Measurements from ENCODE around the gene NEK7.

Gene NEK7

GRCh38 chr1:198258491-198258890 is 101.7 kb downstream of the NEK7 start:
- peak; percentile 94 for DNase-seq

- peak; percentile 61 for DNase-seq
Observed at GRCh38 chr1:198259333-198260074, 102.7 kb downstream of the NEK7 start.

- DNase-seq = no peak
Observed at GRCh38 chr1:198261886-198262285, 105.1 kb downstream of the NEK7 start.

- DNase-seq = no peak
Observed at GRCh38 chr1:198263186-198263585, 106.4 kb downstream of the NEK7 start.

DNA sequence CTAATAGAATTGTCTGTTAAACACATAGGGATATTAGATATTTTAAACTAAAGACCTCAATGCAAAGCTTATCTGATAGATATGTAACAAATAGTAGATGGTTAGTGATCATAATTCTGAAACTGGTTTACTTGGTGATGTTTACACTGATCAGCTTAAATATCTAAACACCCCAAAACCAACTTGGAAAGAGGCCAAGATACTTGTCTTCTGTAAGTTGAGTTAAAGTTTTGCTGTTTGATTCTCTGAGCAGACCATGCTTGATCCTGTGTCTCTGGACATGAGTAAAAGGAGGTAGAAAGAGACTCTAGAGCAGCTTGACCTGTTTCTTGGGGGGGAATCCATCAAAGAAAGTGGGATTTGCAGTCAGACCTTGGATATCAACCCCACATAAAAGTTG is 107.5 kb downstream of the NEK7 start:
- DNase-seq = no peak

DNA sequence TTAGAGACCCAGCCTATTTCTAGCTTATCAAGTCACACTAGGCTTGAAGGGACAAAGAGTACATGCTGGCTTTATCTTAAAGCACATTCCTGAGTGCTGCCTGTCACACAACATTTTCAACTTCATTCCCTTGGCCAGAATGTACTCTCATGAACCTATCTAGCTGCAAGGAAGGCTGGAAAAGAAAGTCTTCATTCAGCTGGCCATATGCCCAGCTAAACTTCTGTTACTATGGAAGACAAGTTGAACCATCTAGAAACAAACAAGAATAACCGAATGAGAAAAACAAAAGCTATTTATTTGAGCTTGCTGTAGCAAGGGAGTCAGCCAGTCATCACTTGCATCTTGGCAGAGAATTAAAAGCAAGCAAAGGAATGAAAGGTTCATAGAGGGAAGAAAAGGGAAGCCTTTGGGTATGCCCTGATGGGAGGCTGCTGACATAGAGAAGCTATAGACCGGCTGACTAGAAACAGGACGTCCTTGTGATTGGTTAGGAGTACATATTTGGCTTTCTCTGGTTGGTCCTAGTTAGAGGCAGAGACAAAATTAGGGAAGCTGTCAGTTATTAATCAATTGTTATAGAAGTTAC is 108.4 kb downstream of the NEK7 start:
- peak; percentile 49 for DNase-seq

DNA sequence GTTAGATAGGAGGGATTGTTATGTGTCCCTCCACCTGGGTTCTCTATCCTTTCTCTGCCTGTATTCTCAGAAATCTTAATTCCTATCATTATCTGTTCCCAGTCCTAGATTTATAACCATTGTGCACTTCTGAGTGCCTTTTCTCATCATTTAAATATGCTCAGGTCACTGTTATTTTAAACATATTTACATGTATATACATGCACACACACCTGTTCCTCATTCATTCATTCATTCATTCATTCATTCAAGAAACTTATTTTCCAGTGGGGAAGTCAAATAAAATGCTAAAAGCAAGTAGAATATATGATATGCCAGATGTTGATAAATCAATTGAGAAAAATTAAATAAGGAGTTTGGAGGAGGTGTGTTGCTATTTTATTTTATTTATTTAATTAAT is 110.3 kb downstream of the NEK7 start:
- no peak for DNase-seq

DNA sequence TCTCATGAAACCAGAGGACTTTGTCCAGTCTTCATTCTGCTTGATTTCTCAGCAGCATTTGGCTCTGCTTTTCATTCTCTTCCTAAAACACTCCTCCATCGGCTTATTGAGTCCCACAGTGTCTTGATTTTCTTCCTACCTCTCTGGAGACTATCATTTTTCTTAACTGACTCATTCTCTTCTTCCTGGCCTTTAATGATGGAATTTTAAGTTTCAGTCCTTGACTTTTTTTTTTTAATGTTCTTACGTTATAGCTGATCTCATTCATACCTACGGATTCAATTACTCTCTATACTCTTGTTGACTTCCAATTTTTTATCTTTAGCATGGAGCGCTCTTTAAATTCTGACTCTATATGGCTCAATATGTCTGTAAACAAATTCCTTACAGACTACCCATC is 111.1 kb downstream of the NEK7 start:
- peak; percentile 84 for DNase-seq

DNA sequence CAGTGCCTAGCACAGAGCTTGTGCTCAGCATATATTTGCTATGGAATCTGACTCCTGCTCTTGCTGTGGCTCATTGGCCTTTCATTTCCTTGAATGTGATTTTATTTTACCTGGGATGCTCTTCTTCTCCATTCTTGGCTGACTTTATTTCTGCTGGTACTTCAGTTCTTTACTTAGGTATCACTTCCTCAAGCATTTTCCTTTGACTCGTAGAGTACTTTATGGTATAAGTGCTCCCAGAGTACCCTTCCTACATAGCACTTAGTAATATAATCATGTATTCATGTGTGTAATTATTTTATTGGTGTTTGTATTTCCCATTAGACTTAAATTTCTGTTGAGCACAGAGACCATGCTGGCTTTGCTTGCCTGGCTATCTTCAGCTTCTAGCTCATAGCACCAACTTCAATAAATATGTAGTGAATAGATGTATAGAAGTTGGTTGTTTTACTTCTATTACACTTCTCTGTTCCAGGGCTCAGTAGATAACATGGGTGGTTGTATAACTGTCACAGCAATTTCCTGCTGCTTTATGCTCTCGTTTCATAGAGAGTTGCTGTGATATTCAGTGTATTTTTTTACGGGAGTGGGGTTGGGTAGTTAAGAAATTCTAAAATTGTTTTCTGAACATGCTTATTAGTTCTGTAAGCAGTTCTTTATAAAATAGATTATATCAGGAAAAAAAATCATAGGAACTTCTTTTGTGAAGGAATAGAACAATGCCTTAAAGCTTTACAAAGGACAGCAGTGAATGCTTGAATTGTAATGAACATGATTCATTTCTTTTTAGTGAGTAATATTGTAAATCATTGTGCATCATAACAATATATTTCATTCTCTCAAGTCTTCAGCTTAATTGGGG is 112.2 kb downstream of the NEK7 start:
- DNase-seq = no peak

DNA sequence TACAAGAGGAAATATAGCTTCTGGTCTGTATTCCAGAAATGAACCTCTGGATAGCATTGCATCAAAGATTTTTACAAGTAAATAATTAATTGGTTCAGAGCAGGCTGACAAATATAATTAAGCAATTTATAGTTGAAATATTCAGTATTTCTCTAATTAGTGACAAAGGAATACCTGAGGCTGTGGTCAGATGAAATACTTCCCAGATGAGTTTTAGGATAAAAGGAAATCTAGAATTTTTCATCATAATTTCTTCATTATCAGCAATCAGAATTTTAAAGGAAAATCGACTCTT is 112.8 kb downstream of the NEK7 start:
- DNase-seq = no peak

GRCh38 chr1:198270273-198270828 is 113.6 kb downstream of the NEK7 start:
- DNase-seq = no peak

- no peak for DNase-seq
Observed at GRCh38 chr1:198271467-198271866, 114.7 kb downstream of the NEK7 start.

DNA sequence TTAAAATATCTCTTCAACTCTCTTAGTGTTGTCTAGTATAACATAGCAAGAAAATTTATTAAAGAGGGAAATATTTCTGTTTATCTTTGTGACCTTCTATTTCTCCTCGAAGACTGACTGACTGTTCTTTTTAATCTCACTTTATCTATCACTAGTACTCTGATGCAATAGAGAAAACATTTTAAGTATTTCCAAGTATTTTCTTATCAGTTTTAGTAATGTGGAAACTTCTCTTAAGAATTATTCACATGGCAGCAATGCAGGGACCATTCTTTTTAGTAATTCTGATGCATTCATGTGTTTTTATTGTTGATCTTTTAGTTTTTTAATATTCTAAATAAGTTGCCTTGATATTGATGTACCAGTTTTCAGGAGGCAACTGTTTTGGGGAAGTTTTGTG is 115.7 kb downstream of the NEK7 start:
- DNase-seq = no peak

DNA sequence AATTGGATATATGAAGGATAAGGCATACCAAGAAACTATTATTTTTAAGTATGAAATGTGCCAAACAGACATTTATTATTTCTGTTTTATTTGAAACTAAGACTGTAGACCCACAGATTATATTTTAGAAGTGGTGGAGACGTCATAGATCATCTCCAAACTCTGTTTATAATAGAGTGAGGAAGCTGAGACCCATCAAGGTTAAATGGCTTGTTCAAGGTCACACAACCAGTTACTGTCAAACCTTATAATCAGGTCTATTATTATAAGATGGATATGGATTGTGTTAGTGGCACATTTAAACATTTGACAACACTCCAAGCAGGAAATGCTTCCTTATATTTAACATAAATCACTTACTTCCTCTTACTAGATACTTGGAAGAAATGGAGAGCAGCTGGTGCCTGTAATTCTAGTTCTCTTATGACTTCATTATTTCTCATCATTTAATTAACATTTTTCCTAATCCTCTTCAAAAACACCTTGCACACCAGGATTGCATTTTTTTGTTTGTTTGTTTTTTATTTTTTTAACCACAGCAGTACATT is 117.0 kb downstream of the NEK7 start:
- DNase-seq = no peak

DNA sequence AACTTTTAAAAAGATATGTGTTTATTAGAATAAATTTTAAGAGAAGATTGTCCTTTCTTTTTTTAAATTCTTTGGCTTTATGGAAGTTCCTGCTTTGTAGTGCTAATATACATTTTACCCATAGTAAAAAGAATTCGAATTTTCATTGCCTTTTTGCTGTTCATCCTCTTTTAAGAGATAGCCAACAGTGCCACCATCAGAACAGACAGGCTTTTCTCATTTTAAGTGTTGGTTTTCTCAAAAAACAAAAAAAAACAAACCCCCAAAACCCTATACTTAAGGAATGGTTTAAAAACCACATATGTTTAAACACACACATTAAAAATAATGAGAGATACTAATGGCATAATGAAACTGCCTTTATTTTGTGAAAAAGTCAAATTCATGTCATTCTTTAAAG is 118.8 kb downstream of the NEK7 start:
- DNase-seq = no peak

GRCh38 chr1:198276241-198276640 is 119.4 kb downstream of the NEK7 start:
- no peak for DNase-seq

- DNase-seq = no peak
Observed at GRCh38 chr1:198278943-198279342, 122.1 kb downstream of the NEK7 start.

GRCh38 chr1:198280080-198280479 is 123.3 kb downstream of the NEK7 start:
- no peak for DNase-seq

GRCh38 chr1:198281911-198282310 is 125.1 kb downstream of the NEK7 start:
- no peak for DNase-seq

DNA sequence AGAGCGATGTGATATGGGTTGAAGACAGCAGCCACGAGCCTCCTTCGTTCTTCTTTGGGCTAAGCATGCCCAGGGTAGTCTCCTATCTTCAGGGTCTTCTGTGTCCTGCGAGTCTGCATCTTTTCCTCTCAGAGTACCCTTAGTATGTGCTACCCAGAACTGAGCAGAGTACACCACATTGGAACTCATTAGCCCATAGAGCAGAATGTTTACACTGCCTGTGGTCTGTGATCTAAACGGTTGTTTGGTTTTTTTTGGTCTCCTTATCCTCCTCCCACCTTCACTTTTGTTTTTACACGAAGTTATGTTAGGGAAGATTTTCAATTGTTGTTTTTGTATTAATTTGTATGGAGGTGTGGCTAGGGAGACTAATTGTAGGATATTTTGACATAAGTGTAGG is 126.4 kb downstream of the NEK7 start:
- DNase-seq = no peak

GRCh38 chr1:198287916-198288315 is 131.1 kb downstream of the NEK7 start:
- no peak for DNase-seq

DNA sequence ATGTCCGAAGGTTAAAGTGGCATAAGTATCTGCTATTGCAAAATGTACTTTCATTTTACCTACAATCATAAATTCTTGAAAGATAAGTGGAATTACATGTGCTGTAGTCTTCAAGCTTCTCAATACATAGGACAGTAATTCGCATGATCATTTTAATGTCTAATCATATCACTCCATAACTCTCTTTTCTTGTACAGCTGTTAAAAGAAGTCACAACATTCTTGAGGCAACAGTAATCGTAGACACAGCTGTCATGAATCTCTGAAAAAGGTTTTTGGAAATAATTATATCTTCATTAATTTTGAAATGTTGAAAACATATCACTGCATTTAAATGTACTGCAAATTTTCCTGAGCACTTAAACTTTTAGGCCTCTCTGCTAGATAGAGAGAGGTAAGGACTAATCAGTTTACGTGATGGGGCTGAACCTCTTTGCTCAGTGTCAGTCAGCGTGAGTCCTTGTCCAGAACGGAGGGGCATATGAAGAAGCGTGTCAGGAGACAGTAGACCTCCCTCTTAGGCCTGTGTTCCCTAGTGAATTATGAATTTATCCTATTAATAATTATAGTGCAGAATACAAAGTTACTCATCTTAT is 133.4 kb downstream of the NEK7 start:
- DNase-seq = no peak

DNA sequence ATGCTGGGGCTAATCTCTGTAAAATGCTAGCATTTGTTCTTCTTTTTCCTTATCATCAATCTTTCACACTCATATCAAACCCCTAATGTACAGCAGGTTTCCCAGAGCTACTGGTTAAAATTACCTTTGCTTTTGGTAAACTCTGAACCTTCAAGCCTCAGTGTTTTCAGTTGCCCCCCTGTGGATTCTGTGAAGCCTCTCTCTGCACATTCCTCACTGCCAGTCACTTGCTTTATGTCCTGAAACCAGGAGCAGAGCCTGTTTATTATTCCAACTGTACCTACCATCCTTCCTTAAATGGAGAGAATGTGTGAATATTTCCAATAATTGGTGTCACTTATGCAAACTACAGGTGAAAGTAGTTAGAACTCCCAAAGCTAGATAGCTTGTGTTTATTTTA is 134.2 kb downstream of the NEK7 start:
- DNase-seq = no peak
